HFF-Myc (cell line): Measurements from ENCODE around the gene TCL1B.
"Not testable (repeated sequence)": the region's sequence is repeated elsewhere in the genome, so short reads cannot be mapped to it uniquely, and the experiment has no call there.

Experiments
- DNase-seq: peaks from one replicate; pipeline ENCODE4 v3.0.0-alpha.2; 2011; ENCODE audit warnings: low read depth; ENCODE audit errors: extremely low read depth
- H3K4me3 ChIP-seq: replicated peaks from 2 replicates; pipeline ENCODE4 v1.5.1; 2011; ENCODE audit warnings: low read depth, mild to moderate bottlenecking, control low read depth, low read length
- TF ChIP-seq, protein P1 (sequence below): IDR thresholded peaks from 2 replicates; pipeline ENCODE4 v1.5.1; 2012; ENCODE audit warnings: mild to moderate bottlenecking, low read depth, low read length, control low read depth; ENCODE audit errors: missing control alignments

TCL1B gene

DNA sequence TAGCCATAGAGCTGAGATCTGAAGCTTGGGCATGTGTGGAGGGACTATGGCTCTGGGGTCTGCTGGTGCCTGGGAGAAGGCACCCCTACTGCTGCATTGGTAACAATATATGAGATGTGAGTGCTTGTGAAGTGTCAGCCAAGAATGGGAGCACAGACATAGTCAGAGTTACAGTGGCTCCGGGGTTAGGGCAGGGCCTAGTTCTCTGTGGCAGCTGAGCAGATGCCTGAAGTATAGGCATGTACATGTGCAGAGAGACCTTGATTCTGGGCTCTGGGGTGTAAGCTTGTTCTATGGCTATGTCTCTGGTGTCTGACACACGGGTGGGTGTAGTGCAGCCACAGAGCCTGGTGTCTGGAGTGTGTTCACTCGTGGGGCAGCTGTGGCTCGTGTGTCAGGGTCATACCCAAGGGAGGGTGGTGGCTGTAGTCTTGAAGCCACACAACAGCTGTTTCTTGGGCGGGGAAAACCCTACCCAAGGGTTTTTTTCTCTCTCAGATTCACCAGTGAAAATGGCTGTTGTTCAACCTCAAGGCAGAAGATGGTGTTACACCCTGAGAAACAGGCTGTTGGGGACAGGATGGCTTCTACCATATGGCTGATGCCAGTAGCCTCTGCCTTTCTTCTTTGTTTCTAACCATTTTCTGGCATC is 39.6 kb downstream of the TCL1B start:
- TF ChIP-seq, protein P1, sequence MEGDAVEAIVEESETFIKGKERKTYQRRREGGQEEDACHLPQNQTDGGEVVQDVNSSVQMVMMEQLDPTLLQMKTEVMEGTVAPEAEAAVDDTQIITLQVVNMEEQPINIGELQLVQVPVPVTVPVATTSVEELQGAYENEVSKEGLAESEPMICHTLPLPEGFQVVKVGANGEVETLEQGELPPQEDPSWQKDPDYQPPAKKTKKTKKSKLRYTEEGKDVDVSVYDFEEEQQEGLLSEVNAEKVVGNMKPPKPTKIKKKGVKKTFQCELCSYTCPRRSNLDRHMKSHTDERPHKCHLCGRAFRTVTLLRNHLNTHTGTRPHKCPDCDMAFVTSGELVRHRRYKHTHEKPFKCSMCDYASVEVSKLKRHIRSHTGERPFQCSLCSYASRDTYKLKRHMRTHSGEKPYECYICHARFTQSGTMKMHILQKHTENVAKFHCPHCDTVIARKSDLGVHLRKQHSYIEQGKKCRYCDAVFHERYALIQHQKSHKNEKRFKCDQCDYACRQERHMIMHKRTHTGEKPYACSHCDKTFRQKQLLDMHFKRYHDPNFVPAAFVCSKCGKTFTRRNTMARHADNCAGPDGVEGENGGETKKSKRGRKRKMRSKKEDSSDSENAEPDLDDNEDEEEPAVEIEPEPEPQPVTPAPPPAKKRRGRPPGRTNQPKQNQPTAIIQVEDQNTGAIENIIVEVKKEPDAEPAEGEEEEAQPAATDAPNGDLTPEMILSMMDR = no peak
- H3K4me3 ChIP-seq = no peak overlapping the region
- DNase-seq = no peak

DNA sequence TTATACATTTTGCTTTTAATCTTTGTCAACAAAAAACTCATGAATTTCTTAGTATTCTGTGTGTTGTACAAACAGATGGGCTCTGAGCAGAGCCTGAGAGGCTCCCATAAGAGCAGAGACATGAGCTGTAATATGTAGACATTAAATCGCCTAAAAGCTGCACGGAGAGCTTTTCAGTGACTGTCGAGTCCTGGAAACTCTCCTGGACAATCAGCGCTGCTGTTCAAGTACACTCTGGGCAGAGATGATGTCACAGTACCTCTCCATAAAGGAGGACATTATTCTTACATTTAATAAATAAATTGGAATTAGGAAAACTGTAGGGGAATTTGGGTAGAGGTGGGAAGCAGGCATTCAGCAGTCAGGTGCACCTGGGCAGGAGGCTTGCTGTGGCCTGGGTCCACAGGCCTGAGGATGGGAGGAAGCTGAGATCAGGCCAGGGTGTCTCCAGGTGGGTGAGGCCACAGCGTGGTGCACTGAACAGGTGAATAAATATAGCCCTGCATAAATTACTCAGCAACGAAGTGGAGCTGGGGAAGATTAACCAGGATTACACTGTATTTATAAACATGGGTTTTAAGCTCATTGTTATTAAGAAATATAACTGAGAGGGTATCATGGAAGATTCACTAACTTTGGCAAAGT is 41.0 kb downstream of the TCL1B start:
- DNase-seq = no peak
- TF ChIP-seq, protein P1 = no peak
- H3K4me3 ChIP-seq = no peak overlapping the region

DNA sequence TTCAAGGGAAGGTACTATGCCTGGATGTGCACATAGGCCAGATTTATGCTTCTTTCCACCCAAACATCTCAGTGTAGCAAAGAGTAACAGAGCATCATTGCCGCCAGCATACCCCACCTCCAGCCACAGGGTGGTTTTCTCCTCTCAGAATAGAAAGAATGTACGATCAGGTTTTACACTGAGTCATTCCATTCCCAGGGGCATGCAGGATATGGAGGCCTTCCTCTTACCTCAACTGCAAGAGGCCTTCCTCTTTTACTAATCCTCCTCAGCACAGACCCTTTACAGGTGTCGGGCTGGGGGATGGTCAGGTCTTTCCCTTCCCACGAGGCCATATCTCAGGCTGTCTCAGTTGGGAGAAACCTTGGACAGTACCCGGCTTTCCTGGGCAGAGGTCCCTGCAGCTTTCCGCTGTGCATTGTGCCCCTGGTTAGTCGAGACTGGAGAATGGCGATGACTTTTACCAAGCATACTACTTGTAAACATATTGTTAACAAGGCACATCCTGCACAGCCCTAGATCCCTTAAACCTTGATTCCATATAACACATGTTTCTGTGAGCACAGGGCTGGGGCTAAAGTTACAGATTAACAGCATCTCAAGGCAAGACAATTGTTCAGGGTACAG is 43.3 kb downstream of the TCL1B start:
- DNase-seq = not testable (repeated sequence)

DNA sequence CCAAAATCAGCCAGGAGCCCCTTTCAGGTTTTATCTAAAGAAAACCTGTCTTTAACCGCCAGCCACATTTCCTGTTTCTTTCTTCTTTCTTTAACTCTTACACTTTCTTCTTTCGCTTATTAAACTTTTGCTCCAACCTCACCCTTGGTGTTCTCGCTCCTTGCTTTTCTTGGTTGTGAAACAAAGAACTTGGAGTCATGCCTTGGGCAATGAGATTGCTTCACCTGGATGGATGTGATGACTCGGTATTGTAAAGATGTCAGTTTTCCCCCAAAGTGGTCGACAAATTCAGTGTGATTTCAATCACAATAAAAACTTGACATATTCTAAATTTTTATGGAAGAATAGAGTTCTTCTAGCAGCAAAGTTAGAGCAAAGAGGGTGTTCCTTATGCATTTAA is 43.9 kb downstream of the TCL1B start:
- no peak overlapping the region for H3K4me3 ChIP-seq
- DNase-seq = no peak
- TF ChIP-seq, protein P1 = no peak

More for the DNA sequence above, 43.3 kb downstream of the TCL1B start:
- H3K4me3 ChIP-seq = not testable (repeated sequence)

DNA sequence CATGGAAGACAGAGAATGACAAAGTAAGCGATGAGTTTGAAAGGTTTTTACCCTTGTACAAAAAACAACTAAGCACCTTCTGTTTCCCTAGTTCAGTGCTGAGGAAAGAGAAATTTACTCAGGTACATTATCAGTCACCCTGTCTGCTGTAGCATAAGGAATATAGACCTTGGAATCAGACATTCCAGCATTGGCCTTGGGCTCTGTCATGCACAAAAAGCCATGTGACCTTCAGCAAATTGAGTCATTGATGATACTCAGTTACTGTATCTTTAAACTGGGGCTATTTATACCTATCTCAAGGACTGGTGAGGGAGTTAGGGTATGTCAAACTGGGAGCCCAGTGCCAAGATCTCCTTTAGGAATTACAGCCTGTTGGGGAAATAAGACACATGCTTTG is 47.0 kb downstream of the TCL1B start:
- no peak overlapping the region for H3K4me3 ChIP-seq
- TF ChIP-seq, protein P1 = no peak
- DNase-seq = no peak

GRCh38 chr14:95739356-95739755 is 53.1 kb downstream of the TCL1B start:
- TF ChIP-seq, protein P1 = no peak

GRCh38 chr14:95741038-95741490 is 54.8 kb downstream of the TCL1B start:
- TF ChIP-seq, protein P1 = no peak
- no peak for DNase-seq

More at GRCh38 chr14:95739356-95739755, 53.1 kb downstream of the TCL1B start:
- DNase-seq = no peak
- H3K4me3 ChIP-seq = no peak overlapping the region

More at GRCh38 chr14:95741038-95741490, 54.8 kb downstream of the TCL1B start:
- no peak overlapping the region for H3K4me3 ChIP-seq
